ENCODE measurements around the gene CYB5R3. TPM values are rescaled to one million over a fixed set of nuclear protein-coding genes. Genes with fewer than 3 reads are reported as not detected.

The CYB5R3 gene
- total RNA-seq, 2 donors from 2014 or later, result 41.8 to 50.8 TPM

DNA sequence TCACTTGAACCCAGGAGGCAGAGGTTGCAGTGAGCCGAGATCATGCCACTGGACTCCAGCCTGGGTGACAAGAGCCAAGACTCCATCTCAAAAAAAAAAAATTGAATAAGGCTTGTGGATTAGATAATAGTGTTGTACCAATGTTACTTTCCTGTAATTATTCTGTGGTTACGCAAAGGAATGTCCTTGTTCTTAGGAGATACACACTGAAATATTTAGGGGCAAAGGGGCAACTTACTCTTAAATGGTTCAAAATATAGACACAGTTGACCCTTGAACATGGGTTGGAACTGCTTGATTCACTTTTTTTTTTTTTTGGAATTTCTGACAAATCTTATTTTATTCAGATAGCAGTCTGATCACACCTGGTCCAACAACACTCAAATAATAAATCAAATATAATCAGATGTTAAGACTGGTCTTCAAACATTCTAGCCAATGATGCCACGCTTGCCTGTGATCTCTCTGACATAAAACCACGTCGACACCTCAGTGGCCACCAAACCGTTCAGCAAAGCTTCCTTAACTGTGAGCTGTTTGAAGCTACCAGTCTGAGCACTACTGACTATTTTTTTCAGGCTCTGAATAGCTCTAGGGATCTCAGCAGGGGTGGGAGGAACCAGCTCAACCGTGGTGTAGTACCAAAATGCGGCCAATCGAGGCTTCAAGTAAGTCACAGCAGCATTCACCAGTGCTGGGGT is 9.5 kb downstream of the CYB5R3 start:
- Histone ChIP-seq H3K27ac (no peak overlapping the region), H3K27me3 (no peaks in the 10 kb centered on the region), H3K36me3 (replicated peaks in 1 of 2; ENCODE audit: insufficient read depth in 1 of 2, low read depth in 2 of 2) (no peaks in the 10 kb centered on the region), H3K4me3 (no peak overlapping the region), H3K4me1 (peaks cover 27% of the 10 kb centered on the region), H3K9me3 (no peaks in the 10 kb centered on the region)
- intact Hi-C loops (cut with DNase I), result no loop called here
- no peak for TF ChIP-seq POLR2A (IDR thresholded peaks at IDR 0.05)
- TF ChIP-seq, protein P1, sequence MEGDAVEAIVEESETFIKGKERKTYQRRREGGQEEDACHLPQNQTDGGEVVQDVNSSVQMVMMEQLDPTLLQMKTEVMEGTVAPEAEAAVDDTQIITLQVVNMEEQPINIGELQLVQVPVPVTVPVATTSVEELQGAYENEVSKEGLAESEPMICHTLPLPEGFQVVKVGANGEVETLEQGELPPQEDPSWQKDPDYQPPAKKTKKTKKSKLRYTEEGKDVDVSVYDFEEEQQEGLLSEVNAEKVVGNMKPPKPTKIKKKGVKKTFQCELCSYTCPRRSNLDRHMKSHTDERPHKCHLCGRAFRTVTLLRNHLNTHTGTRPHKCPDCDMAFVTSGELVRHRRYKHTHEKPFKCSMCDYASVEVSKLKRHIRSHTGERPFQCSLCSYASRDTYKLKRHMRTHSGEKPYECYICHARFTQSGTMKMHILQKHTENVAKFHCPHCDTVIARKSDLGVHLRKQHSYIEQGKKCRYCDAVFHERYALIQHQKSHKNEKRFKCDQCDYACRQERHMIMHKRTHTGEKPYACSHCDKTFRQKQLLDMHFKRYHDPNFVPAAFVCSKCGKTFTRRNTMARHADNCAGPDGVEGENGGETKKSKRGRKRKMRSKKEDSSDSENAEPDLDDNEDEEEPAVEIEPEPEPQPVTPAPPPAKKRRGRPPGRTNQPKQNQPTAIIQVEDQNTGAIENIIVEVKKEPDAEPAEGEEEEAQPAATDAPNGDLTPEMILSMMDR (IDR thresholded peaks at IDR 0.05), result no peak
- ATAC-seq (no peak), DNase-seq (no peak)
- WGBS, 2 donors, result 87 to 88% methylated on average over 9 of the region's 9 CpGs

DNA sequence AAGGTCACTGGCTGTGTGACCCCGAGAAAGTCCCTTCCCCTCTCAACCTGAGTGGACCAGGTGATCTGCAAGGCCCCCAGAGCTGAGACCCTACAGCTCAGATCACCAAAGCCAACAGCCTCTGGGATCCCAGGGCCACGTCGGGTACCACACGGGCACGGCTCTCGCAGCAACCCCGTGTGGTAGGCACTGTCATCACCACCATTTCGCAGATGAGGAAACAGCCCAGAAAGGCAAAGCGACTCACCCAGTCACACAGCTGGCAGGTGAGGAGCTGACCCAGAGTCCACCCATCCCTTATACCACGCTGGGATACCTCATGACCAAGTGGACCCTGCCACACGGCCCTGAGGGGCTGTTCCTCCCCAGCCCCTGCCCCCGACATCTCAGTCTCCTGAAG is 11.6 kb downstream of the CYB5R3 start:
- intact Hi-C loops (cut with DNase I), result no loop called here
- Histone ChIP-seq H3K27me3 (no peaks in the 10 kb centered on the region), H3K36me3 (replicated peaks in 1 of 2; ENCODE audit: insufficient read depth in 1 of 2, low read depth in 2 of 2) (peaks cover 0 to 7% of the 10 kb centered on the region in 2 donors), H3K4me1 (peaks cover 7% of the 10 kb centered on the region), H3K9me3 (no peaks in the 10 kb centered on the region), H3K27ac (no peak overlapping the region), H3K4me3 (no peak overlapping the region)
- 93% methylated on average over 12 of the region's 12 CpGs; no CpG with 5 or more reads in 1 of the 2 donors for WGBS, 2 donors
- TF ChIP-seq, protein P1 (IDR thresholded peaks at IDR 0.05), result no peak
- no peak for TF ChIP-seq POLR2A (IDR thresholded peaks at IDR 0.05)
- ATAC-seq (no peak), DNase-seq (no peak)

DNA sequence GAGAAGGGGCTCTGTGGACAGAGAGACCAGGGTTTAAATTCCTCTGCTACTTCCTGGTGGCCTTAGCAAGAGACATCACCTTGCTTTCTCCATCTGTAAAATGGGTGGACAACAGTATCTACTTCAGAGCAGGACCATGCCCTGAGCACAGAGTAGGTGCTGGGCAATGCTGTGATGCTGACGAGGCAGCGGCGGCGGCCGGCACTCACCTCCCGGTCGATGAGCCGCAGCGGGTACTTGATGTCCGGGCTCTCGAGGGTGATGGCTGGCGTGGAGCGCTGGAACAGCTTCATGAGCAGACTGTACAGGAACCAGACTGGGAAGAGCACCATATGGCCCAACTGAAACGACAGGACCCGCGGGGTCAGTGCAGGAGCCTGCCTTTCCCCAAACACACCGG is 12.7 kb downstream of the CYB5R3 start:
- TF ChIP-seq POLR2A (IDR thresholded peaks at IDR 0.05), result no peak
- TF ChIP-seq, protein P1 (IDR thresholded peaks at IDR 0.05), result no peak
- intact Hi-C loops (cut with DNase I), result no loop called here
- Histone ChIP-seq H3K4me3 (no peak overlapping the region), H3K27ac (no peak overlapping the region), H3K4me1 (no peaks in the 10 kb centered on the region), H3K36me3 (replicated peaks in 1 of 2; ENCODE audit: insufficient read depth in 1 of 2, low read depth in 2 of 2) (peaks cover 0 to 7% of the 10 kb centered on the region in 2 donors), H3K9me3 (no peaks in the 10 kb centered on the region), H3K27me3 (no peaks in the 10 kb centered on the region)
- no peak for ATAC-seq
- WGBS, 2 donors, result 96 to 97% methylated on average over 12 to 17 of the region's 17 CpGs
- no peak for DNase-seq

DNA sequence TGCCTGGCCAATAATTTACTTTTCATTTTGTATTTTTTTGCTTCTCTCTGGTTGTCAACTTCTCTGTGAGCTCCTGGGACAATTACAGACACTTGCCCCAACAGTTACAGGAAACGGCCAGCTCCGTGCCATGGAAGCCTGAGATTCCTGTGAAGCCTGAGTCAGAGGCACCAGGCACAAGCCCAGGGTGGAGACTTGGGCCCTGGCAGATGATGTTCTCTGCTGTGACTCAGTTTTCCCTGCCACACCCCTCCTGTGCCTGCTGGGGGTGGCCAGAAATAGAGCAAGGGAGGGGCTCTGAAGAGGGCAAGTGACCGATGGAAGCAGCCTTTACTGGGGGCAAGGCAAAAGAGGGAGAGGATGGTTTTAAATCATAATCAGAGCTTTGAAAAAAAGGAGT is 13.7 kb downstream of the CYB5R3 start:
- no peak for DNase-seq
- intact Hi-C loops (cut with DNase I), result no loop called here
- TF ChIP-seq POLR2A (IDR thresholded peaks at IDR 0.05), result no peak
- TF ChIP-seq, protein P1 (IDR thresholded peaks at IDR 0.05), result no peak

DNA sequence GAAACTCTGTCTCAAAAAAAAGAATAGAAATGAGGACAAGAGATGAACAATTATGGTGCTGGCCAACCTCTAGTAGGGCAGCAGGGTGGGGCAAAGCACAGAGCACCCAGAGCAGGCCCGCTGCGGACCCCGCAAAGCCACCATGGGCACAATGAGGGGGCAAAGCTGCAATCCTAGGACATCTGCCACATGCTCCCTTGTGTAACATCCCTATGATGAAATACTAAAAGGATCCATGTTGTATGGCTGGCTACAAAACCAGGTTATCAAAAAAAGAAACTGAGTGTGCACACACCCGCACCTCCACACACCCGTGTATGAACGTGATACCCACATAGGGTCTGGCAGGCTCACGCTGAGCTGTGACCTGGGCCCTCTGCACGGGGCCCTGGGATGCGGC is 16.2 kb downstream of the CYB5R3 start:
- no peaks in the 10 kb centered on the region for H3K27me3 ChIP-seq
- H3K4me3 ChIP-seq, result no peak overlapping the region
- no peak for ATAC-seq
- peaks cover 0 to 15% of the 10 kb centered on the region in 2 donors for H3K36me3 ChIP-seq (replicated peaks in 1 of 2; ENCODE audit: insufficient read depth in 1 of 2, low read depth in 2 of 2)
- WGBS, 2 donors, result 93 to 95% methylated on average over 9 of the region's 9 CpGs
- TF ChIP-seq POLR2A (IDR thresholded peaks at IDR 0.05), result no peak
- TF ChIP-seq, protein P1 (IDR thresholded peaks at IDR 0.05), result no peak
- no peak for DNase-seq
- H3K27ac ChIP-seq, result no peak overlapping the region
- H3K4me1 ChIP-seq, result no peaks in the 10 kb centered on the region
- no peaks in the 10 kb centered on the region for H3K9me3 ChIP-seq
- intact Hi-C loops (cut with DNase I), result no loop called here

More for the DNA sequence above, 13.7 kb downstream of the CYB5R3 start:
- Histone ChIP-seq H3K4me3 (no peak overlapping the region), H3K27me3 (no peaks in the 10 kb centered on the region), H3K27ac (no peak overlapping the region), H3K9me3 (no peaks in the 10 kb centered on the region), H3K4me1 (no peaks in the 10 kb centered on the region), H3K36me3 (replicated peaks in 1 of 2; ENCODE audit: insufficient read depth in 1 of 2, low read depth in 2 of 2) (peaks cover 0 to 10% of the 10 kb centered on the region in 2 donors)
- ATAC-seq, result no peak
- WGBS, 2 donors, result 79 to 87% methylated on average over 3 of the region's 3 CpGs
